Neural cell (in vitro differentiated cells): ENCODE results near the gene HHLA2. TPM values are rescaled to one million over a fixed set of nuclear protein-coding genes. Genes with fewer than 3 reads are reported as not detected.
"Not testable (repeated sequence)": the region's sequence is repeated elsewhere in the genome, so short reads cannot be mapped to it uniquely, and the experiment has no call there.

Source experiments
- H2AFZ ChIP-seq: fragments of 200-600, 300-800 bp; sonication (generic), shearing (Covaris generic); 2 replicates; pipeline ENCODE4 v1.6.0; 2014; ENCODE audit warnings: low read depth, mild to moderate bottlenecking, antibody characterized with exemption, low read length, moderate library complexity
- H3F3A ChIP-seq: fragments of 200-600 bp; shearing (Covaris generic); 2 replicates; pipeline ENCODE4 v1.6.1; 2016; ENCODE audit warnings: mild to moderate bottlenecking, moderate library complexity, mixed read lengths, antibody characterized with exemption, low read length; ENCODE audit not compliant: insufficient read depth, poor library complexity, severe bottlenecking
- H3K27ac ChIP-seq: fragments of 200-600, 300-800 bp; sonication (generic), shearing (Covaris generic); 2 replicates; pipeline ENCODE4 v1.5.1; 2014; ENCODE audit warnings: mild to moderate bottlenecking, low read length, moderate library complexity
- H3K27me3 ChIP-seq: fragments of 300-800, 200-600 bp; sonication (generic), shearing (Covaris generic); 2 replicates; pipeline ENCODE4 v1.6.0; 2014; ENCODE audit warnings: mild to moderate bottlenecking, low read depth, low read length, moderate library complexity; ENCODE audit not compliant: insufficient read depth
- H3K36me3 ChIP-seq: fragments of 300-800, 200-600 bp; sonication (generic), shearing (Covaris generic); 2 replicates; pipeline ENCODE4 v1.5.1; 2014; ENCODE audit warnings: mild to moderate bottlenecking, antibody characterized with exemption, low read length, moderate library complexity; ENCODE audit not compliant: insufficient read depth
- H3K4me2 ChIP-seq: fragments of 300-800, 200-600 bp; sonication (generic), shearing (Covaris generic); 2 replicates; pipeline ENCODE4 v1.6.0; 2014; ENCODE audit warnings: mild to moderate bottlenecking, low read length
- H3K4me3 ChIP-seq: fragments of 300-800, 200-600 bp; sonication (generic), shearing (Covaris generic); 2 replicates; pipeline ENCODE4 v1.5.1; 2014; ENCODE audit warnings: mild to moderate bottlenecking, low read length, moderate library complexity
- H3K79me2 ChIP-seq: fragments of 200-600 bp; shearing (Covaris generic); replicated peaks from 2 replicates; pipeline ENCODE4 v1.6.0; 2014; ENCODE audit warnings: mild to moderate bottlenecking, low read length, moderate library complexity; ENCODE audit not compliant: insufficient read depth
- H3K9ac ChIP-seq: fragments of 300-800, 200-600 bp; sonication (generic), shearing (Covaris generic); 2 replicates; pipeline ENCODE4 v1.6.1; 2016; ENCODE audit warnings: mild to moderate bottlenecking, low read length, mixed read lengths
- H3K9me2 ChIP-seq: fragments of 200-600 bp; shearing (Covaris generic); 2 replicates; pipeline ENCODE4 v1.6.1; 2016; ENCODE audit warnings: mild to moderate bottlenecking, low read length, mixed read lengths; ENCODE audit not compliant: insufficient read depth
- H3K9me3 ChIP-seq: fragments of 200-600, 300-800 bp; sonication (generic), shearing (Covaris generic); 2 replicates; pipeline ENCODE4 v1.6.1; 2016; ENCODE audit warnings: mild to moderate bottlenecking, mixed run types, low read length, moderate library complexity, mixed read lengths
- H4K20me1 ChIP-seq: fragments of 200-600 bp; shearing (Covaris generic); 2 replicates; pipeline ENCODE4 v1.6.1; 2016; ENCODE audit warnings: mild to moderate bottlenecking, mixed run types; ENCODE audit not compliant: insufficient read depth
- EP300 ChIP-seq: fragments of 450-650 bp; conservative IDR thresholded peaks from 2 replicates; pipeline ENCODE4 v1.6.1; 2014; ENCODE audit warnings: antibody characterized with exemption, mild to moderate bottlenecking, moderate library complexity; ENCODE audit not compliant: poor library complexity, severe bottlenecking
- EZH2 ChIP-seq: fragments of 200-600, 300-800 bp; shearing (Covaris generic), sonication (generic); IDR thresholded peaks from 2 replicates; pipeline ENCODE4 v1.6.1; 2014; ENCODE audit warnings: antibody characterized with exemption, low read length, borderline replicate concordance, mild to moderate bottlenecking; ENCODE audit not compliant: insufficient read depth, poor library complexity, severe bottlenecking
- MXI1 ChIP-seq: fragments of 450-650 bp; conservative IDR thresholded peaks from 2 replicates; pipeline ENCODE4 v1.6.1; 2014; ENCODE audit warnings: antibody characterized with exemption, mild to moderate bottlenecking; ENCODE audit not compliant: poor library complexity, severe bottlenecking
- POLR2AphosphoS5 ChIP-seq: IDR thresholded peaks from 2 replicates; pipeline ENCODE4 v1.6.1; 2012
- RAD21 ChIP-seq: fragments of 450-650 bp; conservative IDR thresholded peaks from 2 replicates; pipeline ENCODE4 v1.6.1; 2014; ENCODE audit warnings: antibody characterized with exemption, mild to moderate bottlenecking, moderate library complexity
- REST ChIP-seq: IDR thresholded peaks from 2 replicates; pipeline ENCODE4 v1.6.1; 2012; ENCODE audit warnings: borderline replicate concordance
- SMC3 ChIP-seq: fragments of 450-650 bp; conservative IDR thresholded peaks from 2 replicates; pipeline ENCODE4 v1.6.1; 2014; ENCODE audit warnings: antibody characterized with exemption, mild to moderate bottlenecking, moderate library complexity; ENCODE audit not compliant: poor library complexity
- TAF1 ChIP-seq: IDR thresholded peaks from 2 replicates; pipeline ENCODE4 v1.6.1; 2012; ENCODE audit warnings: low read depth
- polyA plus RNA-seq: library from polyadenylated mRNA; depleted of rRNA; stranded (reverse); fragments of >200 nt; gene quantifications from 2 replicates; pipeline ENCODE4 v1.2.3, GENCODE V29; 2014
- TF ChIP-seq, protein P1 (sequence below): fragments of 450-650 bp; IDR thresholded peaks from 2 replicates; pipeline ENCODE4 v1.5.1; 2014; ENCODE audit warnings: antibody characterized with exemption, mild to moderate bottlenecking, moderate library complexity; ENCODE audit not compliant: poor library complexity, severe bottlenecking

The HHLA2 gene
- polyA plus RNA-seq, 1 donor from 2014 or later, result not detected

- Histone ChIP-seq H3K4me2 (no peak overlapping the region), H3K9ac (no peak overlapping the region), H3F3A (no peaks in the 10 kb centered on the region), H2AFZ (no peak overlapping the region), H3K36me3 (no peaks in the 10 kb centered on the region), H3K27ac (no peak overlapping the region), H3K9me3 (no peaks in the 10 kb centered on the region), H3K79me2 (no peaks in the 10 kb centered on the region), H4K20me1 (no peaks in the 10 kb centered on the region), H3K4me3 (no peak overlapping the region), H3K9me2 (no peaks in the 10 kb centered on the region), H3K27me3 (no peaks in the 10 kb centered on the region)
- TF ChIP-seq REST (no peak), TAF1 (no peak), SMC3 (no peak), RAD21 (no peak), EP300 (no peak), POLR2AphosphoS5 (no peak), EZH2 (no peak), MXI1 (no peak)
- TF ChIP-seq, protein P1, sequence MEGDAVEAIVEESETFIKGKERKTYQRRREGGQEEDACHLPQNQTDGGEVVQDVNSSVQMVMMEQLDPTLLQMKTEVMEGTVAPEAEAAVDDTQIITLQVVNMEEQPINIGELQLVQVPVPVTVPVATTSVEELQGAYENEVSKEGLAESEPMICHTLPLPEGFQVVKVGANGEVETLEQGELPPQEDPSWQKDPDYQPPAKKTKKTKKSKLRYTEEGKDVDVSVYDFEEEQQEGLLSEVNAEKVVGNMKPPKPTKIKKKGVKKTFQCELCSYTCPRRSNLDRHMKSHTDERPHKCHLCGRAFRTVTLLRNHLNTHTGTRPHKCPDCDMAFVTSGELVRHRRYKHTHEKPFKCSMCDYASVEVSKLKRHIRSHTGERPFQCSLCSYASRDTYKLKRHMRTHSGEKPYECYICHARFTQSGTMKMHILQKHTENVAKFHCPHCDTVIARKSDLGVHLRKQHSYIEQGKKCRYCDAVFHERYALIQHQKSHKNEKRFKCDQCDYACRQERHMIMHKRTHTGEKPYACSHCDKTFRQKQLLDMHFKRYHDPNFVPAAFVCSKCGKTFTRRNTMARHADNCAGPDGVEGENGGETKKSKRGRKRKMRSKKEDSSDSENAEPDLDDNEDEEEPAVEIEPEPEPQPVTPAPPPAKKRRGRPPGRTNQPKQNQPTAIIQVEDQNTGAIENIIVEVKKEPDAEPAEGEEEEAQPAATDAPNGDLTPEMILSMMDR, result no peak
These were observed 24.7 kb upstream of the HHLA2 start for GRCh38 chr3:108271626-108272025.

GRCh38 chr3:108279066-108279465 is 17.3 kb upstream of the HHLA2 start:
- not testable (repeated sequence) for H3K27ac ChIP-seq, H3K4me3 ChIP-seq, H3K79me2 ChIP-seq, H3K36me3 ChIP-seq, H3F3A ChIP-seq, H3K27me3 ChIP-seq, H2AFZ ChIP-seq, H3K9ac ChIP-seq, H3K9me2 ChIP-seq, H3K4me2 ChIP-seq, H4K20me1 ChIP-seq, H3K9me3 ChIP-seq

DNA sequence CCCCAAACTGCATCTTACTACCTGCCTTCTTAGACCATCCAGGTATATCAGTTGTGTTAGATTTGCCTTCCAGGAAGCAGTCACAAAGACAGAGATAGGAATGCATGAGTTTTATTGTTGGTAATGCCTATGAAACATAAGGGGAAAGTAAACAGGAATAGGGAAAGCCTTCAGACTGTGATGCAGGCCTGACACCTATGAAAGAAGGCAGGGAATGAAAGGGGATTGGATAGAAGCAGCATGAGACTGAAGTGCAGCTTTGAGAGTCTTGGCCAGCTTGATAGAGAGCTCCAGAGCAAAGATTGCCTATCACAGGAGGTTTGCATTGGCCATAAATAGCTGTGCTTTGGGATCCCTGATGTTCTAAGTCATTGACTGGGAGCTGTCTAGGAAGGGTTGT is 15.9 kb upstream of the HHLA2 start:
- Histone ChIP-seq H3K9ac (no peak overlapping the region), H3K27me3 (no peaks in the 10 kb centered on the region), H3K27ac (no peak overlapping the region), H3K4me2 (no peak overlapping the region), H4K20me1 (no peaks in the 10 kb centered on the region), H3K4me3 (no peak overlapping the region), H2AFZ (no peak overlapping the region), H3K9me2 (no peaks in the 10 kb centered on the region), H3K79me2 (no peaks in the 10 kb centered on the region), H3F3A (no peaks in the 10 kb centered on the region), H3K9me3 (no peaks in the 10 kb centered on the region), H3K36me3 (no peaks in the 10 kb centered on the region)
- TF ChIP-seq RAD21 (no peak), MXI1 (no peak), EZH2 (no peak), TAF1 (no peak), POLR2AphosphoS5 (no peak), EP300 (no peak)
- TF ChIP-seq, protein P1, result no peak
